Loucy (cell line): ENCODE measurements around the gene UPP1.

Source experiments
- CTCF ChIP-seq: fragments of 200-600 bp; sonication (generic); conservative IDR thresholded peaks from 2 replicates; pipeline ENCODE4 v1.5.1; 2014; ENCODE audit warnings: mild to moderate bottlenecking, antibody characterized with exemption, low read length
- EZH2phosphoT487 ChIP-seq: fragments of 200-600 bp; IDR thresholded peaks from 2 replicates; pipeline ENCODE4 v1.6.1; 2018; ENCODE audit warnings: antibody characterized with exemption, mild to moderate bottlenecking, moderate library complexity, borderline replicate concordance

GRCh38 chr7:48107926-48108472 lies 18.9 kb downstream of the UPP1 start:
- no peak for TF ChIP-seq CTCF
- TF ChIP-seq EZH2phosphoT487 = no peak
